Endothelial cell of umbilical vein (primary cell): ENCODE measurements around the gene GOLGA6L10. TPM values are rescaled to one million over a fixed set of nuclear protein-coding genes. Genes with fewer than 3 reads are reported as not detected.
A peak's percentile ranks its signal among the peaks of the same experiment; 100 is the strongest.
"Not testable (repeated sequence)": the region's sequence is repeated elsewhere in the genome, so short reads cannot be mapped to it uniquely, and the experiment has no call there.

Experiments used
- BruUV-seq: library from RNA; stranded (reverse); fragments of 400-500 nt; replicated peaks from 2 replicates; lab custom pipeline; 2021; lab: Mats Ljungman, UMichigan
- CTCF ChIA-PET: fragments of 300-600, 350-600 bp; sonication (Branson Sonifier 250); formaldehyde crosslinking; loops from one replicate; lab custom pipeline; 2021; ENCODE audit warnings: antibody characterized with exemption, inconsistent platforms; lab: Charles Lee
- POLR2A ChIA-PET: fragments of 300-600, 350-600 bp; sonication (Branson Sonifier 250); formaldehyde crosslinking; loops from one replicate; lab custom pipeline; 2021; ENCODE audit warnings: antibody characterized with exemption, inconsistent platforms; lab: Charles Lee
- DNase-seq: peaks from one replicate; pipeline ENCODE4 v3.0.0-alpha.2; 2011; ENCODE audit warnings: low read depth, low spot score
- FAIRE-seq: peaks from 2 replicates; lab custom pipeline; 2011; peaks lifted over from hg19 to GRCh38; lab: Jason Lieb, UNC
- H2AFZ ChIP-seq: 2 replicates; pipeline ENCODE4 v1.6.0; 2012; ENCODE audit warnings: low read depth, low read length, control low read depth, inconsistent platforms
- H3K27ac ChIP-seq: 2 replicates; pipeline ENCODE4 v1.5.1; 2011; ENCODE audit warnings: low read depth, mild to moderate bottlenecking, control low read depth, low read length, moderate library complexity; ENCODE audit not compliant: insufficient read depth
- H3K27me3 ChIP-seq, 2 experiments: 2 replicates each; pipeline versions ENCODE4 v1.6.0 to v1.6.1; 2011; ENCODE audit warnings: low read length in 2 of 2, mixed read lengths in 1 of 2; ENCODE audit not compliant: control insufficient read depth in 2 of 2, insufficient read depth in 2 of 2
- H3K36me3 ChIP-seq, 2 experiments: 2 replicates in 1 of 2; 3 replicates in 1 of 2; pipeline ENCODE4 v1.5.1; 2011; ENCODE audit warnings: low read length in 2 of 2, mild to moderate bottlenecking in 1 of 2, moderate library complexity in 1 of 2; ENCODE audit not compliant: control insufficient read depth in 2 of 2, insufficient read depth in 2 of 2; ENCODE audit errors: extremely low read depth in 1 of 2
- H3K4me1 ChIP-seq: 3 replicates; pipeline ENCODE4 v1.5.1; 2011; ENCODE audit warnings: mild to moderate bottlenecking, low read length; ENCODE audit not compliant: control insufficient read depth, insufficient read depth; ENCODE audit errors: extremely low read depth
- H3K4me2 ChIP-seq: 2 replicates; pipeline ENCODE4 v1.6.1; 2011; ENCODE audit warnings: low read length, control low read depth, mixed read lengths; ENCODE audit not compliant: insufficient read depth
- H3K4me3 ChIP-seq, 3 experiments: fragments of 200-600 bp in 1 of 3; sonication (generic), shearing (Covaris generic) in 1 of 3; replicated peaks in 1 of 3; 2 replicates each; pipeline ENCODE4 v1.5.1; 2011 to 2016; ENCODE audit warnings: control low read depth in 3 of 3, low read length in 3 of 3, mild to moderate bottlenecking in 2 of 3, inconsistent platforms in 1 of 3, low read depth in 1 of 3, moderate library complexity in 1 of 3; ENCODE audit not compliant: insufficient read depth in 1 of 3
- H3K79me2 ChIP-seq: 2 replicates; pipeline ENCODE4 v1.6.0; 2012; ENCODE audit warnings: low read length, inconsistent platforms; ENCODE audit not compliant: control insufficient read depth, insufficient read depth
- H3K9ac ChIP-seq: replicated peaks from 2 replicates; pipeline ENCODE3; 2011; ENCODE audit warnings: low read length, control low read depth; ENCODE audit not compliant: insufficient read depth; ENCODE audit errors: extremely low read depth
- H3K9me1 ChIP-seq: replicated peaks from 3 replicates; pipeline ENCODE4 v1.6.0; 2011; ENCODE audit warnings: mild to moderate bottlenecking, low read length; ENCODE audit not compliant: control insufficient read depth, insufficient read depth; ENCODE audit errors: extremely low read depth
- H3K9me3 ChIP-seq: replicated peaks from 2 replicates; pipeline ENCODE4 v1.5.1; 2012; ENCODE audit warnings: low read length, inconsistent platforms; ENCODE audit not compliant: control insufficient read depth, insufficient read depth
- H4K20me1 ChIP-seq: replicated peaks from 2 replicates; pipeline ENCODE3; 2011; ENCODE audit warnings: mild to moderate bottlenecking, low read length; ENCODE audit not compliant: control insufficient read depth, insufficient read depth; ENCODE audit errors: extremely low read depth
- dilution Hi-C: fragments of 300-500 bp; cut with MboI; formaldehyde crosslinking; loops from one replicate; pipeline ENCODE4 v1.15.0; 2019; ENCODE audit warnings: low sequenced_read_pairs; ENCODE audit not compliant: extremely low pct_ligation_motif_present
- intact Hi-C: fragments of 100-400 bp; cut with micrococcal nuclease; formaldehyde crosslinking; loops from one replicate; pipeline ENCODE4 v1.10.0; 2022
- polyA plus RNA-seq, 4 experiments: library from polyadenylated mRNA; depleted of rRNA in 3 of 4; stranded (reverse) in 3 of 4; unstranded in 1 of 4; fragments of >200 nt; gene quantifications; 2 replicates each; pipeline versions ENCODE4 v1.2.1 to v1.2.3, GENCODE V29; 2011 to 2012; ENCODE audit warnings: missing spikeins in 1 of 4
- total RNA-seq: library from RNA; stranded (reverse); gene quantifications from 2 replicates; pipeline ENCODE4 v1.2.3, GENCODE V29; 2021

The GOLGA6L10 gene
- total and polyA plus RNA-seq, 2 donors (not counting 3 experiments of a cell fraction or from before 2014, with no cell fraction given): 1.2 to 3.9 TPM

DNA sequence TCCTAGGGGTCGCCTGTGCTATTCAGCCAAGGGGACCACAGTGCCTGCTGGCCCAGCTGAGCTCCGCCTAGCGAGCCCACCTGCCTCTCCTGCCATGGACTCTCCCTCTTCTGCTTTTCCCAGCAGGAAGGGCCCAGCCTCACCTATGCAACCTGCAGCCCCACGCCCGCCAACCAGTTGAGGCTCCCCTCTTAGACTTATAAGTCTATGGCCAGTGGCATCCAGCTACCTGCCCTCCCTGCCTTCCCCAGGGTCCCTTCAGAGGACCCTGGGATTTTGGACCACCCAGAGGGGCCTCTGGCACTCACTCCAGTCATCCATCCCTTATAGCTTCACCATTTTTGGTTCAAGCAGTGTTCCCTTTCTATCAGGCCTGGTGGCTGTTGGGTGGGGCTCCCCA, 12.2 kb downstream of the GOLGA6L10 start:
- H3K4me2 ChIP-seq, H3K36me3 ChIP-seq, FAIRE-seq, DNase-seq, H4K20me1 ChIP-seq, H3K27me3 ChIP-seq, H2AFZ ChIP-seq, H3K9me3 ChIP-seq, BruUV-seq, H3K27ac ChIP-seq, H3K79me2 ChIP-seq, CTCF ChIA-PET, H3K4me3 ChIP-seq, H3K9me1 ChIP-seq, H3K9ac ChIP-seq, dilution Hi-C loops, POLR2A ChIA-PET, H3K4me1 ChIP-seq: not testable (repeated sequence)
- intact Hi-C loops: loop anchor here (10.0 kb wide), 1 partner anchor 62 kb away; no protein-coding TSS in a partner anchor

DNA sequence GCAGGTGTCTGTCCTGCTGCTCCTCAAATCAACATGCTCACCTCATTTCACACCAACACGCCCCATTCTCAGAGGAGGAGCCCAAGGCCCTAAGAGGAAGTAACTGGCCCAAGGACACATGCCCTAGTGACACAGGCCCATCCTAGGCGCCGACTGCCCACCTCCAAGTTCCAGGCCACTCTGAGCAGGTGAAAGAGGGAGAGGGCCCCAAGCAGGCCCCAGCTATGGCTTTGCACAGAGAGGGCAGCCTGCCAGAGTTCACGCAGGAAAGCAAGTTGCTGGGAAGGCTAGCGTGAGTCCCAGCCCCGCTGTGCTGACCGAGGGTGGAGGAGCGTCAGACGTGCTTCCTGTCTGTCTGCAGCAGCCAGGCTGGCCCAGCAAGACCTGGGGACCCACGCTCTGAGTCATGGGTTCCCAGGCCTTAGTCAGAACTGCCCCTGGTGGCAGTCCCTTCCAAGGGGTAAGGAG, 13.1 kb downstream of the GOLGA6L10 start:
- dilution Hi-C loops, BruUV-seq, H3K9ac ChIP-seq, H3K4me1 ChIP-seq, H3K36me3 ChIP-seq, H3K9me3 ChIP-seq, CTCF ChIA-PET, H3K27me3 ChIP-seq, H4K20me1 ChIP-seq, H3K9me1 ChIP-seq, H3K4me2 ChIP-seq, H3K79me2 ChIP-seq, POLR2A ChIA-PET, H3K4me3 ChIP-seq, DNase-seq: not testable (repeated sequence)
- Histone ChIP-seq H2AFZ (peak overlapping the region; percentile 66), H3K27ac (peak overlapping the region; percentile 65)
- peak; percentile 47 for FAIRE-seq
- intact Hi-C loops: loop anchor here (10.0 kb wide), 1 partner anchor 61 kb away; no protein-coding TSS in a partner anchor

DNA sequence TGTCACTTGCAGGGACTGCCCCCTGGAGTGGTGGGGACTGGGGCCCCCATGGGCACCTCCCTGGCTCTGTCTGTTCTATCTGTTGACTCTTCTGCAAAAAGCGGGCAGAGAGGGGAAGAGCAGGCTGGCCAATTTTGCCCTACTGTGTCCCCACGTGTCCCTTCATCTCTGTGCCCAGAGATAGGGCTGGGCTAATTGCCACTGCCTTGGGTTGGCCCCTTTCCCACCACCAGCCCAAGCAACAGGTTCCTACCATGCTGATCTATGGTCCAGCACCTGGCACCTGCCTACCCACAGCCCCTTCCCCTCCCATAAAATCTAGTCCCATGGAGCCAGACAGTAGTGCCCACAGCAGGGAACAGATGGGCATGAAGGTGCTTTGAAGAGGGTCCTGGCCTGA, 14.3 kb downstream of the GOLGA6L10 start:
- BruUV-seq, DNase-seq, H2AFZ ChIP-seq, H3K4me3 ChIP-seq, CTCF ChIA-PET, H3K4me2 ChIP-seq, POLR2A ChIA-PET, H3K9me3 ChIP-seq, H3K9ac ChIP-seq, H4K20me1 ChIP-seq, dilution Hi-C loops, H3K36me3 ChIP-seq, H3K27ac ChIP-seq, H3K4me1 ChIP-seq, H3K9me1 ChIP-seq, H3K79me2 ChIP-seq, FAIRE-seq, H3K27me3 ChIP-seq: not testable (repeated sequence)
- intact Hi-C loops: loop anchor here (10.0 kb wide), 1 partner anchor 60 kb away; no protein-coding TSS in a partner anchor

DNA sequence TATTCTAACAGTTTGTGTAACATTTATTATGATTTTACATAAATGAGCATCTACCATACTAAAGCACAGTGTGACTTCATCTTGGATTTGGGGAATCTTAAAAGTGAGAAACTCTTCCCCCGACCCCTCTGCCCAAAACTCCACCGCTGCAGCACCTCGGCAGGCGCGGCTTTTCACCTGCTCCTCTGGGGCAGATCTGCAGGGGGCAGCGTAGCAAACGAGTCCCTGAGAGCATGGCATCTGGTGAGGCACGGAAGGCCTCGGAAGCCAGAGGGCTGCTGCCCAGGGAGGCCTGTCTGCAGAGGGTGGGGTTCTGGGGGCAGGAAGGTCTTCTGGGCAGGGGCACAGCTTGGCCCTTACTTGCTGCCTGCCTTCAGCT, 14.7 kb downstream of the GOLGA6L10 start:
- H4K20me1 ChIP-seq, H3K79me2 ChIP-seq, H3K36me3 ChIP-seq, FAIRE-seq, H3K4me3 ChIP-seq, H2AFZ ChIP-seq, H3K27ac ChIP-seq, BruUV-seq, POLR2A ChIA-PET, dilution Hi-C loops, DNase-seq, H3K27me3 ChIP-seq, H3K4me1 ChIP-seq, H3K9ac ChIP-seq, H3K9me1 ChIP-seq, CTCF ChIA-PET, H3K4me2 ChIP-seq, H3K9me3 ChIP-seq: not testable (repeated sequence)
- intact Hi-C loops: loop anchor here (10.0 kb wide), 1 partner anchor 60 kb away; no protein-coding TSS in a partner anchor
